Measurements from ENCODE around the gene GABRP. TPM values are rescaled to one million over a fixed set of nuclear protein-coding genes. Genes with fewer than 3 reads are reported as not detected.

The GABRP gene
- total RNA-seq, 1 donor from 2014 or later, result 6.4 TPM

GRCh38 chr5:170861917-170862766 is 78.6 kb downstream of the GABRP start, which contains the start of gene RANBP17:
Gene RANBP17 (plus strand): TSS chr5:170862018.
- peak; percentile 37 for ATAC-seq

- no peak for ATAC-seq
Observed at GRCh38 chr5:170863646-170864045, 80.1 kb downstream of the GABRP start.

Other genes starting within 250 kb of the GABRP start
- 0.56 TPM for gene RANBP17, start 78.3 kb downstream of the GABRP start, total RNA-seq